Activated gamma-delta T cell (primary cell): ENCODE data around the gene SPACA4.
A peak's percentile ranks its signal among the peaks of the same experiment; 100 is the strongest.
"Not testable (repeated sequence)": the region's sequence is repeated elsewhere in the genome, so short reads cannot be mapped to it uniquely, and the experiment has no call there.

ENCODE experiments used
- DNase-seq: peaks from one replicate; lab custom pipeline; 2025; lab: John Stamatoyannopoulos, UW

The SPACA4 gene

DNA sequence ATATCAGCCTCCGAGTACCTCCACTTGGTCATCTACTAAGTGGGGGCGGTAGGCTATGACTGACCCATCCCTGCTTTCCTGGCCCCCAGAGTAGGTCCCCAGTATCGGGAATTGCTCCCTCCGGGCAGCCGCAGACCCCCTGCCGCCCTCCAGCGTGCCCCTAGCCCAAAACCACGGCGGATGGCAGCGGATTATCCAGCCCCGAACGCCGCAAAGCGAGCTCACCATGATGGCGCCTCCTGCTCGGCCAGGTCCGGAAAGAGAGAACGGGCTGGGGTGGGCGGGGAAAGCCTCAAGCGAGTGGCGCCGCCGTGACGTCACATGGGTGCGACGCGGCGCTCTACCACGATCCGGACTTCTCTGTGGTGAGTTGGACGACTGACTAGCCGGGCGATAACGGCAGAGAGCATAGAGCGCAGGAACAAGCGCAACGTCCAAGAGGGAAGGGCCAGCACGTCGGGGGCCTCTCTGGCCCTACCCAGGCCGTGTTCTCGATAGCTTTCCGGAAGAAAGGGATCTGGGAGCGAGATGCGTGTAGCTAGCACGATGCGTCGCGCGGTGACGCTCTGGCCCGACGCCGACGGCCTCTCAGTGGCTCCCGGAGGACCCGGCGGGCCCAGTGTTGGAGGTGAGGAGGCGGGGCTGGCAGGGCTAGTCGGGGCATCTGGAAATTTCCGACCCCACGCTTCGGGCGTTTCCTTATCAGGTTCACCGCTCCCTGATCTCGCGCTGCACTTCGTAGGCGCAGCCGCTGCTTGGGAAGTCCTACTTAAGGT is 12.6 kb downstream of the SPACA4 start, which contains the start of the genes RPL18 and SPHK2:
Gene RPL18, minus strand, starts transcription at position 263 of the 776 bp plus-strand sequence. Its CDS starts 35 bp downstream, at position 228.
Gene SPHK2, plus strand, starts transcription at position 591 of the 776 bp plus-strand sequence. CDS start 1,009 bp downstream, outside the sequence.
- peak; percentile 94 for DNase-seq

GRCh38 chr19:48619692-48620585 is 13.4 kb downstream of the SPACA4 start:
- no peak for DNase-seq

GRCh38 chr19:48623556-48624066 is 17.1 kb downstream of the SPACA4 start:
- DNase-seq, result no peak

DNA sequence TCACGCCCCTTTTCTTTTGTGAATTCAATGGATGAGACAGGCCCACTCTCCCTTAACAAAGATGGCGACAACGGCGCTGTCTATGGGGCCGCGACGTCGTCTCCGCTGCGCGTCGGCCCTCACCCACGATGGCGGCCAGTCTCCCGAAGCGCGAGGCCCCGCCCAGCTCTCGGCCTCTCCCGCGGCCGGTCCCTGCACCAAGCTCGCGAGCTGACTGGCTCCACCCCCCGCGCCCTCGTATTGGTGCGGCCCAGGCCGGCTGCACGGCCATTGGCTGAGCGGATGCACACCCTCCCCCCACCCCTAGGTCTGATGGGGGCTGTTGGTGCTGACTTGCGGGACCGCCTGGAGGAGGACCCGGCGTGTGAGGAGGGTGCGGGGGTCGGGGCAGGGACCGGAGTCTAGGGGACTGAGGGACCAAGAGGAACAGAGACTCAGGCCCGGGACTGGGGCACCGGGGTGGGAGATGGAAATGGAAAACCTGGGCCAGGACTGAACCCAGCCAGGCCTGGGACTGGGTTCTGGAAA is 17.6 kb downstream of the SPACA4 start:
- DNase-seq, result peak; percentile 87

- DNase-seq, result no peak
Measured at GRCh38 chr19:48624791-48625723, 18.5 kb downstream of the SPACA4 start.

DNA sequence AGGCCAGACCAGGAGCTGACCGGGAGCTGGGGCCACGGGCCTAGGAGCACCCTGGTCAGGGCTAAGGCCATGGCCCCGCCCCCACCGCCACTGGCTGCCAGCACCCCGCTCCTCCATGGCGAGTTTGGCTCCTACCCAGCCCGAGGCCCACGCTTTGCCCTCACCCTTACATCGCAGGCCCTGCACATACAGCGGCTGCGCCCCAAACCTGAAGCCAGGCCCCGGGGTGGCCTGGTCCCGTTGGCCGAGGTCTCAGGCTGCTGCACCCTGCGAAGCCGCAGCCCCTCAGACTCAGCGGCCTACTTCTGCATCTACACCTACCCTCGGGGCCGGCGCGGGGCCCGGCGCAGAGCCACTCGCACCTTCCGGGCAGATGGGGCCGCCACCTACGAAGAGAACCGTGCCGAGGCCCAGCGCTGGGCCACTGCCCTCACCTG is 19.4 kb downstream of the SPACA4 start:
- DNase-seq, result no peak

DNA sequence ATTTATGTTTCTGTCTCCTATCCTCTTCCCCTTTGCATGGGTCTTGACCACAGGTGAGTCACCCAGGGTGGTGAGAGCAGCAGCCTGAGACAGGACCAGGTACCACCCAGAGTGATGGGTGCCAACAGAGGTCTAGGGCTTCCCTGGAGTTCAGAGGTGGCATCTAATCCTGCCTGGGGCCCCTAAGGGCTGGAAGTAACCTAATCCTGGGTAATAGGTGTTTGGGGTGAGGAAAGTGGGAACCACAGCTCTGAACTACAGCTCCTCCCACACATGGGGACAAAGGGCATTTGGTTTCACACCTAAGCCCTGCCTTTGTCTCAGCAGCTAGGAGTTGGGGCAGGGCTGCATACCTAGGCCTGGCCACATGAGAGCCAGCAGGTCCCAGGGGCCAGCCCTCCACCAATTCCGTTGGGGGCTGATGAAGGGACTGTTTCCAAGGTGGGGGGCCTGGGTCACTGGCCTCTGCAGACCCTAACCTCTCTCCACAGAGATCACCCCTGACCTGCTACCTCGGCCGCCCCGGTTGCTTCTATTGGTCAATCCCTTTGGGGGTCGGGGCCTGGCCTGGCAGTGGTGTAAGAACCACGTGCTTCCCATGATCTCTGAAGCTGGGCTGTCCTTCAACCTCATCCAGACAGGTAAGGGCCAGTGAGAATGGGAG is 20.8 kb downstream of the SPACA4 start:
- DNase-seq, result no peak

GRCh38 chr19:48627865-48628314 is 21.3 kb downstream of the SPACA4 start:
- DNase-seq, result no peak

- no peak for DNase-seq
Measured at GRCh38 chr19:48628486-48629296, 22.1 kb downstream of the SPACA4 start.

GRCh38 chr19:48629297-48629598 is 22.7 kb downstream of the SPACA4 start:
- DNase-seq, result no peak

- DNase-seq, result no peak
Measured at GRCh38 chr19:48629599-48630295, 23.2 kb downstream of the SPACA4 start.

GRCh38 chr19:48630296-48631063 is 23.9 kb downstream of the SPACA4 start:
- no peak for DNase-seq

DNA sequence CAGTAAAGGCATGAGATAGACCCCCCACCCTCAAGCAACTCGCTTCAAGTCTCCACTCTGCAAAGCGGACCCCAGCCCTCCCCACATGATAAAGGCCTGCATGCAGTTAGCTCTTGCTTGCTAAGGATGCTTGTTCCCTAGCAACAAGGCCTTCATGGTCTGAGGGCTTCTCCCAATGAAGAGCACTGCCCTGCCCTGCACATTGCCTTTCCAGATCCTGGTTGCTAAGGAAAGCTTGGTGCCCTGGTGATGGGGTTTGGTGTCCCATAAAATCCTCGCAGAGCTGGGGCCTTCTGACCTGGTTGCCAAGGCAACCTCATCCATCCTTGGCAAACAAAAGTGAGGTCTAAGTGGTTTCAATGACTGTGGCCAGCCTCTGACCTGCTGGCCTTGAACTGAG is 24.7 kb downstream of the SPACA4 start:
- no peak for DNase-seq

DNA sequence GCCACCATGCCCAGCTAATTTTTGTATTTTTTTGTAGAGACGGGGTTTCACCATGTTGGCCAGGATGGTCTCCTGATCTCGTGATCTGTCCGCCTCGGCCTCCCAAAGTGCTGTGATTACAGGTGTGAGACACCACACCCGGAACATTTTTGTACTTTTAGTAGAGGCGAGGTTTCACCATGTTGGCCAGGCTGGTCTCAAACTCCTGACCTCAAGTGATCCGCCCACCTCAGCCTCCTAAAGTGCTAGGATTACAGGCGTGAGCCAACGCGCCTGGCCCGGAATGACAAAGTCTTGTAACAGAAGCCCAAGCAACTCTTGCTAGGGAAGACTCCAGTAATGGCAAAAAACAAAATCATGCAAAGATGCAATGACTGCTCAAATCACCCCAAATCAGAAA is 25.7 kb downstream of the SPACA4 start:
- not testable (repeated sequence) for DNase-seq

- no peak for DNase-seq
Measured at GRCh38 chr19:48632692-48633147, 26.2 kb downstream of the SPACA4 start.

DNA sequence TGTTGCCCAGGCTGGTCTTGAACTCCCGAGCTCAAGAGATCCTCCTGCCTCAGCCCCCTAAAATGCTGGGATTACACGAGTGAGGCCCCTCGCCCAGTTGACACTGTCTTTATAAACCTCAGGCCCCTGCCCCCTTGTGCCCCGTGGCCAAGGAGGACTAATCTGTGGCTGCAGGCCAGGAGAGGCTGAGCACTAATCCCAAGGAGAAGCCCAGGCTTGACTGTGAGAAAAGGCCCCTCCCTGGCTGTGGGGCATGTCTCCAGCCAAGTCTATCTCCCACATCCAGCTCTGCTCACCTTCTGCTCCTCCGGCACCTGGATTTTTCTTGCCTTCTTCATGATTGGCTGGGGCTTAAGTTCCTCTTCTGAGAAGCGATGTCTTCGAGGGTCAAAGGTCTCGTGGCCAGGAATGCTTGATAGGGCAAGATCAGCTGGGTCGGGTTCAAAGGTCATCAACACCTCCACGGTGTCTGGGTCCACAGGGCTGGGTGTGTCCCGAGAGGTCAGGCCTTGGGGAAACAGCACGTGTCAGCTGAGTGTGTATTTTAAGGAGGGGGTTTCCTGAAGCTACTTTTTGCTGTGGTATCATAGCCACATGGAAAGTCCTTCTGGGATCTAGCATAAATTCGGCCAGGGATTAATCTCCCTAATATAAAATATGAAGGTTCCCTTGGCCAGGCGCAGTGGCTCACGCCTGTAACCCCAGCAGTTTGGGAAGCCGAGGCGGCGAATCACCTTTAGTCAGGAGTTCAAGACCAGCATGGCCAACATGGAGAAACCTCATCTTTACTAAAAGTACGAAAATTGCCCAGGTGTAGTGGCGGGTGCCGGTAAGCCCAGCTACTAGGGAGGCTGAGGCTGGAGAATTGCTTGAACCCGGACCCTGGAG is 26.9 kb downstream of the SPACA4 start:
- DNase-seq, result no peak

DNA sequence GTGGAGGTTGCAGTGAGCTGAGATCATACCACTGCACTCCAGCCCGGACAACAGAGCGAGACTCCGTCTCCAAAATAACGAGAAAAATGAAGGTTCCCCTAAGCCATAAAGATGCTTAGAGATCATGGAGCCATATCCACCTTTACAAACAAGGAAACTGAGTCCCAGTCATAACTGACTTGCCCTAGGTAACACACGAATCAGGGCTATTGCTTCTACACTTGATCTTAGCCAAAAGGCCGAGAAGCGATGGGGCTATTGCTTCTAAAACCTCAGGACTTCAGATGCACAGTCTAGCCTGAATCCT is 27.4 kb downstream of the SPACA4 start:
- DNase-seq, result no peak
